ENCODE results near the gene CMBL.

DNA sequence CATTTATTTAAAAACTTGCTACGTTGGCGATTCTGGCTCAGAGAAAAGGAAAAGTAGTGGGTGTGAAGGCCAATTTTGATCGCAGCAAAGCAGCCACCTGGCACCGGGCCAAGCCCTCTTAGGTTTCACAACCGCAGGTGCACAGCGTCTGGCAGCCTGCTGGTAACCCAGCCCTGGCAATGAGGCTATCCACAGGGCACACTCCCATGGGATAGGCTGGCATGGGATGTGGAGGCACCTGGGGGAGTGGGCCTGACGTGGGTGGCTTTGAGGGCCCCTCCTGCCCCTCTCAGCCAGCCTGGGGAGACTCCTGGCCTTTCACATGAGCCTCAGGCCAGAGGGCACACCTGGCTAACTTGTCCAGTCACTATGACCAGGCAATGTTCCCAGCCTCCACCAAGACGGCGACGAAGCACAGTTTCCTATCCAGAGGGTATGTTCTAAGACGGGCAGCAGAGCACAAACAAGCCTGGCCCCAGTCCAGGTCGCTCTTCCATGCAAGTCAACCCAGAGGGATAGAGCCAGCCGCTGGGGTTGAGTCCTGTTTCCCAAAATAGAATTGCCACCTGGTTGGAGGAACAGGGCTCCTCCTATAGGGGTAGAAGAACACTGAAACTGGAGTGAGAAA lies 19.0 kb downstream of the CMBL start:
- TF ChIP-seq, protein P1, sequence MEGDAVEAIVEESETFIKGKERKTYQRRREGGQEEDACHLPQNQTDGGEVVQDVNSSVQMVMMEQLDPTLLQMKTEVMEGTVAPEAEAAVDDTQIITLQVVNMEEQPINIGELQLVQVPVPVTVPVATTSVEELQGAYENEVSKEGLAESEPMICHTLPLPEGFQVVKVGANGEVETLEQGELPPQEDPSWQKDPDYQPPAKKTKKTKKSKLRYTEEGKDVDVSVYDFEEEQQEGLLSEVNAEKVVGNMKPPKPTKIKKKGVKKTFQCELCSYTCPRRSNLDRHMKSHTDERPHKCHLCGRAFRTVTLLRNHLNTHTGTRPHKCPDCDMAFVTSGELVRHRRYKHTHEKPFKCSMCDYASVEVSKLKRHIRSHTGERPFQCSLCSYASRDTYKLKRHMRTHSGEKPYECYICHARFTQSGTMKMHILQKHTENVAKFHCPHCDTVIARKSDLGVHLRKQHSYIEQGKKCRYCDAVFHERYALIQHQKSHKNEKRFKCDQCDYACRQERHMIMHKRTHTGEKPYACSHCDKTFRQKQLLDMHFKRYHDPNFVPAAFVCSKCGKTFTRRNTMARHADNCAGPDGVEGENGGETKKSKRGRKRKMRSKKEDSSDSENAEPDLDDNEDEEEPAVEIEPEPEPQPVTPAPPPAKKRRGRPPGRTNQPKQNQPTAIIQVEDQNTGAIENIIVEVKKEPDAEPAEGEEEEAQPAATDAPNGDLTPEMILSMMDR (IDR thresholded peaks at IDR 0.05), result no peak
- no peak for TF ChIP-seq POLR2A (IDR thresholded peaks at IDR 0.05)
